ENCODE data around the gene CCDC9B. TPM values are rescaled to one million over a fixed set of nuclear protein-coding genes. Genes with fewer than 3 reads are reported as not detected.

Gene CCDC9B
- total RNA-seq, 1 donor from 2014 or later = 17.0 TPM

DNA sequence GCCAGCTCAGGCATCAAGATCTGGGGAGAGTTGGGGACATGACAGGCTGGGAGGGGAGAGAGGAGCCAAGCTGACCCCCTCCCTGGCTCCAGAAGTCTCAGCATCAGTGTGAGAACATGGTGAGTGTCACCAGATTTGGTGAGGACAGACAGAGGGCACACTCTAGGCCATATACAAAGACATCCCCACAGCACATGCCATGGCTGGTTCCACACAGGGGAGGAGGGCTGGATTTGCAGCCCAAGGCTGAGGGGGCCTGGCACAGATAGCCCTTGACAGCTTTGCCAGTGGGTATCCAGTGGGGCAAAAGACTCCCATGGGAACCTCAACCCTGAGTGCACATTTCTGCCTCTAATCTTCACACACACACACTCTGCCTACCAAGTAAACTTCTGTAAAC, 47.7 kb downstream of the CCDC9B start:
- no peak for DNase-seq (ENCODE audit: low read depth, low spot score)

DNA sequence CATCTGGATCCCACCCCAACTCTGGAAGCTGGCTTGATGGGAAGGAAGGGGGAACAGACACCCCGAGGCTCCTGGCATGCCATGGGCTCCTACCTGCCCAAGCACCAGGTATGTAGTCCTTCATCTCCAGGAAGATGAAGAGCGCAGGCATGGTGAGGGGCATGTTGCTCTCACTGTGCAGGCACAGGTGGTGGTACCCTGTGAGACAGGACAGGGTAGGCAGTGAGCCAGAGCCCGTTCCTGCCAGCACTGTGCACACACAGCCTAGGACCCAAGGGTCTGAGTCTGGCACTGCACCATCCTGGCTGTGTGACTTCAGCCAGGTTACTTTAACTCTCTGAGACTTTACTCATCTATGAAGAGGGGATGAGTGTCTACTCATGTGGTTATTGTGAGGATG, 48.5 kb downstream of the CCDC9B start:
- no peak for DNase-seq (ENCODE audit: low read depth, low spot score)

DNA sequence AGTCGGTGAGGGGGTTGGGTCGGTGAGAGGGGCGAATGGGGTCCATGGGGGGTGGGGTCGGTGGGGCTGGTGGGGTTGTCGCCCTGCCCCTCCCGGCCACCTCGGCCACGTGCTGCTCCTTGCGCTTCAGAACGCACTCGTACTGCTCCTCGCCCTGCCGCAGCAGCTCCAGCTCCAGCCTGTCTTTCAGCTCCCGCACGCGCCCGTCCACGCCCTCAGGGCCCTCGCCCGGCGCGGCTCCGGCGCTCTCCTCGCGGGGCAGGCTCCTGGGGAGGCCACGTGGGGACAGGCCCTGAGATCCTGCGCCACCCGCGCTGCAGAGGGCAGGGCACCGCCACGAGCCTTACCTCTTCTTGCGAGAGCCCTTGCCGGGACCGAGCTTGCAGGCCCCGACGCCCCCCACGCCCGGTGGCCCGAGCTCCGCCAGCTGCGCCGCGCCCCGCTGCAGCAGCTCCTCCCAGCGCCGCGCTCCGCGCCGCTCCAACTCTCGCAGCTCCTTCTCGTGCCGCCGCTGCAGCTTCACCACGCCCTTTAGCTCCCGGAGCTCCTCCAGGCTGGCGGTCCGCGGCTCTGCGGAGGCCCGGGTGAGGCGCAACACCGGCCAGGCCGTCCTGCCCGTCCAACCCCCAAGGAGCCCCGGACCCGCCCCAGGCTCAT, 49.7 kb downstream of the CCDC9B start:
- no peak for DNase-seq (ENCODE audit: low read depth, low spot score)

DNA sequence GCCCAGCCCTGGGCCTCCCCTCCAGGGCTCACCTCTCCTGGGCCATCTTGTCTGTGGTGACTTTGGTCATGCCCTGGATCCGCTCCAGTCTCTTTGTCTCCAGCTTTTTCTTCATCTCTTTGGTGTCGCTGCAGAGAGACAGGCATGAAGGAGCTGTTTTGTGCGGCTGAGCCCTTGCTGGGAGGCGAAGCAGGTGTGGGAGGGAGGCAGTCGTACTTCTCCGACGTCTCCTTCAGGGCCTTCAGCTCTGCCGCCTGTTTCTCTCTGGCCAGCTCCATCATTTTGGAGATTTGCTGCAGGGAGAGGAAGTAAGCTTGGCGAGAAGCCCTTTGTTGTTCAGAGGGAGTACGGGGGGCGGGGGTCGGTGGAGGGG, 50.2 kb downstream of the CCDC9B start:
- DNase-seq (ENCODE audit: low read depth, low spot score) = no peak

DNA sequence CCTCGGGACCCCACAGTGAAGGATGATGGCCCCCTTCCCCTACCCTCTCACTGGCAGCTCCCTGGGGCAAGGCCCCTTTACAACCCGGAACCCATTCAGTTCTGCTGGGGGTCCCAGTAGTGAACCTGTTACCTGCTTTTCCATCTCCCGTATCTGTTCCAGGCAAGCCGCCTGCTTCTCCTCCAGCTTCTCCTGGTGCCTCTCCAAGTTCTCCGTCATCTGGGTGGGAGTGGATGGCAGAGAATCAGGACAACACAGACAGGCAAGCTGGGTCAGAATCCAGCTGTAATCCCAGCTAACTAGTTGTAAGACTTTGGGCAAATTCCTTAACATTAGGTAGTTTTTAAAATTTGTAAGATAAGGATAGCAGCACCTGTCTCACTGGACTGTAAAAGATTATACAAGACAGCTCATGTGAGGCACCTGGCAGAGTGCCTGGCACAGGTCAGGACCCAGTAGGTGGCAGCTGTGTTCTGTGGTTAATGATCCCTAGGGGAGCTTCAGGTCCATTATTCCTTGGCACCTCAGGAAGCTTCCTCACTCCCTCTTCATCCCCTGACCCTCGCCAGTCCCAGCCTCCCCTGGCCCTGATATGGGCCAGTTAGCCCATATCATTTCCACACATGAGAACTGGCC, 51.5 kb downstream of the CCDC9B start:
- no peak for DNase-seq (ENCODE audit: low read depth, low spot score)

DNA sequence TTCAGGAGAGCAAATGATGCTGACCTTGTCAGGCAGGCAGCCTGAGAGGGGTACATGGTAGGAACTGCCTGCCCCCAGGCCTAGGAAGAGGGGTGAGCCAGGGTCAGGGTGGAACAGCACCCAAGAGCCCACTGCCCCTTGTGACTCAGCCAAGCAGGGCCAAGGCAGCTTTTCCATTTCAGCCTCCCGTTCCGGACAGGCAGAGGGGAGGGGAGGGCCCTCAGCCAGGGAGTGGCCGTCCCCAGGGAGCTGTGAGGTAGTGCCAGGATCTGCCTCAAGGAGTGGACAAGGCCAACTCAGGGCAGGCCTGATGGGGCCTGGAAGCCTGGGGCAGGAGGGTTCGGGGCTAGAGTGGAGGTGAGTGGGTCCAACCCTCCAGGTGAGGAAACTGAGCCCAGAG, 52.8 kb downstream of the CCDC9B start:
- DNase-seq (ENCODE audit: low read depth, low spot score) = no peak

DNA sequence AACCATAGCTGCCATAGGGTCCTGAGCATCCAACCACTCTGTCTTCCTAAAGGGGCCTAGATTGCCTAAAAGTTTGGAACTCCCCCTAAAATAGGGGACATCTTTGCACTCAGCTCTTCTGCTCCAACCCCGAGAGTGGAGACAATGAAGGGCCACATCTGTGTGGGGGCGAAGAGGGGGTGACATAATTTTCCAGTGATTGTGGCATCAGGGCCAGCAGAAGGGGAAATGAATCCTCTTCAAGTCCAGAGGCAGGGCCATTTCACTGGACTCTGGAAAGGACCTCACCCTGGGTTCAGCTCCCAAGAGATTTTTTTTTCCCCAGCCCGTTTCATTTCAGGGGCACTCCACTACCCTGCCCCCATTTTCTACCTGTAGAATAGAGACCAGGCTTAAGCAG, 53.2 kb downstream of the CCDC9B start:
- no peak for DNase-seq (ENCODE audit: low read depth, low spot score)

DNA sequence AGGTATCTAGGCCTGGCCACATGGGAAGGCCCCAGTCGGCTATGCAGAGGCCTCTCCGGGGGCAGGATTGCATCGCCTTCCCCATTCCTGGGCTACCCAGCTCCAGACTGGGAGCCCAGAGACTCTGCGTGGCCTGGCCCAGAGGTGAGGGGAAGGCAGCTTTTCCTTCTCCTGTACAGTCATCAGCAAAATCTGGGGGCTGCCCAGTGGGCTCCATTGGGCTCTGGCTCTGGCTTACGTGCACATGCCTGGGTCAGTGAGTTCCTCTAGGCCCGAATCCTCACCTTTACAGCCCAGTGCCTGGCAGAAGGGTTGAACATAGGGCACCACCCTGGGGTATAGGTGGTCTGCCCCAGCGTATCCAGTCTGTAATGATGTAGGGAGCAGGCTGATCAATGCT, 53.9 kb downstream of the CCDC9B start:
- DNase-seq (ENCODE audit: low read depth, low spot score) = no peak

DNA sequence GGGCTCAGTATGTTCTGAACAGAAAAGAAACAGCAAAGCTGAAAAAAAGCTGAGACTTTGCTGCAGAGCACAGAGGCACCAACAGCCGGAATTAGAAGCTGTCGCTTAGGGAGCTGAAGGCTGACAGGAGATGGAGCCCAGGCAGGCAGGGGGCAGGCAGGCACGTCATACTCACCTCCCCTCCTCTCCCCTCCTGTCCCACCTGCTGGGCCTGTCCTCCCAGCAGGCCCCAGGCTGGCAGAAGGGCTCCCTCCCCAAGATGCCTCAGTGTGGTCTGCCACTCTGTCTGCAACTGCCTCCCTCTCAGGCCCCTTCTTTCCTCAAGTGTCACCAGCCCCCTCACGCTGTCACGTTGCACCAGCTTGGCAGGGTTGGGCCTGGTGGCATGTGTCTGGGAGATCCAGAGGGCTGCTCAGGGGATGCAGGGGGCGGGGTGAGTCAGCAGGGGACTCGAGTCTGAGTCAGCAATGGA, 54.6 kb downstream of the CCDC9B start:
- no peak for DNase-seq (ENCODE audit: low read depth, low spot score)

DNA sequence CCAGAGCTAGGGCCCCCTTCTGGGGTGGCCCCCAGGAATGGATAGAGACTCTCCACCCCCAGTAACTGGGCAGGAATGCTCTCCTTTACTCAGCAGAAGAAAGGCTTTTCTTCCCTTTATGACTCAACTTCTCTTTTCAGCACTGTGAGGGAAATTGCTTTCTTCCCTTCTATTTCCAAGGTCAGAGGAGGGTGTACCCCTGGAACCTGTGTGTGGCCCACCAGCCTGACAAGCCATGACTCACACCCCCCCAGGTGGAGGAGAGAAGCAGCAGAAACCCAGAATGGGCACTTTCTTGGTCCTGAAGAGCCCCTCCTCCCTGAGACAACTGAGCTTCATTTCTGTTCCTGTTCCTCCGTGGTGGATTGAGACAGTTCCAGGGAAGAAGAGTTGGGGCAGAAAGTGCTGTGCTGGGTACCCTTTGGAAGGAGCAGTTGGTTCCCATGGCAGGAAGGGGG, 55.2 kb downstream of the CCDC9B start:
- DNase-seq (ENCODE audit: low read depth, low spot score) = no peak

DNA sequence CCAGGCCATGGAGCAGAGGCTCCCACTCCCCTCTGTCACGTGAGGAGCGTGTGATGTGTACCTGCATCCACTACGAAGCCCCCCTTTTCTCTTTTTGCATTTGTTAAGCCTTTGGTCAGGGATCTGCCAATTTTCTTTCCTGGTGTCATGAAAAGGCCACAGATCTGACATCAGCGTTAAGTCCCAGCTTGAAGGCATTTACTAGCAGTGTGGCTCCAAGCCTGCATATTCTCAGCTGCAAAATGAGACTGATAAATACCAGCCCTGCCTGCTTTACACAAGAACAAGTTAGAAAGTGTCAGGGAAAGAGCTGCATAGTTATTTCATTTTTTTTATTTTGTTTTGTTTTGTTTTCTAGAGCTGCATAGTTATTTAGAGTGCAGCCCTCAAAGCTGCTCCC, 55.6 kb downstream of the CCDC9B start:
- no peak for DNase-seq (ENCODE audit: low read depth, low spot score)

DNA sequence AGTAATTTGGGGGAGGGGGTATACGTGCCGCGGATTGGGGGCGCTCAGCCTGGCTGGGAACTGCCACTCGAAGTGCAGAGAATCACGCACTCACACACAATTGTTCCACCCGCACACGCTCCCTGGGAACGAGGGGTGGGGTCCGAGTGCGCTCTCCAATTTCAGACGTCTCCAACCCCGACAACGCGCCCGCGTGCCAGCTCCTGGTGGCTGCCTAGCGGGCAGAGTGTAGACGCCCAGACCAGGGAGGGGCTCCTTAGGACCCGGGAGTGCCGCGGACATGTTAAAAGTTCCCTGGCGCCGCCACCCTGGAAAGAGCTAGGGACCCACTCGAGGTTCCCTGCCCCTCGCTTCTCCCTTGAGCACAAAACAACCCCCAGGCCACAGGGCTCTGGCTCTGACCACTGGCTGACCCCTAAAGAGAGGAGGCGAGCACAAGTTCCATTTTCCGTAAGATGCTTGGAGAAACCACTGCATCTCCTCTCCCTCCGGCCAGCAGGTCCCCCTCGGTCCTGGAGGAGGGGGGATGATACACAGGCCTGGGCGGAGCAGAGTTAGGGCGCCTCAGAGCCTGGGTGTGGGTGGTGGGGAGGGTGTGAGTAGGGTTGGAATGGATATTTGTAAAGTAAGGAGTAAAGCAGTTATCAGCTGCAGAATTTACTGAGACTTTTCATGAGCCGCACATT, 57.0 kb downstream of the CCDC9B start:
- no peak for DNase-seq (ENCODE audit: low read depth, low spot score)

DNA sequence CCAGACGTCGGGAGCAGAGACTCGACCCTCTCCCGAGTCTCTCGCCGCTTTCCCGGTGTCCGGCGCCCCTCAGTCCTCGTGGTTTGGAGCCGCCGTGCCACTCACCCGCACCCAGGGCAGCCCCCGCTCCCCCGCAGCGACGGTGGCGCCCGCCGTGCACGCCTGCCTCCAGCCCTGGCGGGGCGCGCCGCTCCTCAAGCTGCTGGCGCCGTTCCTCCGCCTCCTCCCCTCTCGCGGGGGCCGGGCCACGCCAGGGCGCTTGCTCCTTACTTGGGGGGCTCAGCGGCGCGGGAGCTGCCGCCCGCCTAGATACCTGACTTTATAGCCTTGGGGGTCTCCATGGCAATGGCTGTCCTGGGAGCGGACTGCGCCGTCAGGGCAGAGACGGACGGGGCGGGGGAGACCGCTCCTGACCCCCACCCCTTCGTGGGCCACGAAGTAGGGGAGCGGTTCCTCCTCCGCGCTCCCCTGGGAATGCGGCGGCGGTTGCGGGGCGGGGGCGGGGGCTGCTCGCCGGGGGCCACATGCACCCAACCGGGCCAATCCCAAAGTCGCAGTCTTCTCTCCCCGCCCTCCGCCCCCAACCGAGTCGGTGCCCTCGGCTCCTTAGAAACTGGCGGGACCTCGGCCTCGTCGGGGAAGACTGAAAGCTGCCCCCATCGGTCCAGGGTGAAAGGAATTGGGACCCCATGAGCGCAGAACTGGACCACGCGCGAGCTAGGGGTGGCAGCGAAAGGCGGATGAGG, 57.7 kb downstream of the CCDC9B start, which contains the start of gene ANKRD63:
Gene ANKRD63 (minus strand): TSS at position 196 of the 746 bp plus-strand sequence. CDS start 478 bp downstream, outside the sequence.
- DNase-seq (ENCODE audit: low read depth, low spot score) = no peak

DNA sequence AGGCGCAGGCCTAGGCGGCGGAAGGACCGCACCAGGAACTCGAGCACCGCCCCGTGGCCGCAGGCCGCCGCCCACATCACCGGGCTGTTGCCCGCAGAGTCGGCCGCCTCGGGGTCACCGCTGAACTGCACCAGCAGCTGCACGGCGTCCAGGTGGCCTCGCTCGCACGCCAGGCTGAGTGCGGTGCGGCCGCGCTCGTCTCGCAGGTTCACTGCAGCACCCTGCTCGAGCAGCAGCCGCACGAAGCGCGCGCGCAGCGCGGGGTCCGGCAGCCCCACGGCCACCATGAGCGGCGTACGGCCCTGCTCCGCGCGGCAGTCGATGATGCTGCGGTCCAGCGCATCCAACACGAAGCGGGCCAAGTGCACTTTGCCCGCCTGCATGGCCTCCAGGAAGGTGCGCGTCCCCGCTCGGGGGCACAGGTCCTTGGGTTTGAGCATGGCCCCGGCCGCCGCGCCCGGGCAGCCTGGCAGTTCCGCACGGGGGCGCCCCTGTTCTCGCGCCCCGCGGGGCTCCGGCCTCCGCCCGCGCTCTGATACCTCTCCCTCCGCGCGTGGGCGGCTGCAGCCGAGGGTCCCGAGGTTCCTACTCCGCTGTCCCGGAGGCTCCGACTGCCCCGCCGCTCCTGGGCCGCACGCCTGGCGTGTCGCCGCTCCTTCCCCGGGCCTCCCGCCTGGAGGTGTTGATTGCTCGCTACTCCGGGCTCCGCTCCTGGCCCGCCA, 58.4 kb downstream of the CCDC9B start:
- DNase-seq (ENCODE audit: low read depth, low spot score) = no peak

DNA sequence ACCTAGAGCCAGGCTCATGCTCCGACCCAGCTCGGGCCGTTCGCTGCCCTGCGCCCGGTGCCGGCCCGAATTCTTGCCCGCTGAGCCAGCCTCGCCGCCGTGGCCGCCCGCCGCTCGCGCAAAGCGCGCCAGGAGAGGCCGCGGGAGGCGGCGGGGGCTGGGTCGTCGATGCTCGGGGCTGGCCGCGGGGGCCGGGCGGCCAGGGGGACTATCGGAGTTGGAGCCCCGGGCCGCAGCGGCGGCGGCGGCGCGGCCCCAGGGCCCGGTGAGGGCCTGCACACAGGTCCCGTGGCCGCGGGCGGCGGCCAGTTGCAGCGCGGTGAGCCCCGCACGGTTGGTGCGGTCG, 59.0 kb downstream of the CCDC9B start:
- DNase-seq (ENCODE audit: low read depth, low spot score) = no peak

Other genes with a start within 250 kb of the CCDC9B start
- 1.1 and 2.5 TPM in 2 replicates for gene BMF, start 232.1 kb downstream of the CCDC9B start, total RNA-seq
- 26.8 and 51.2 TPM in 2 replicates for gene BUB1B, start 179.9 kb downstream of the CCDC9B start, total RNA-seq
- gene PAK6, start 101.9 kb downstream of the CCDC9B start, total RNA-seq = not detected in 2 replicates
- 0.20 TPM in 1 of 2 replicates, not detected in the other for gene ANKRD63, start 57.9 kb downstream of the CCDC9B start, total RNA-seq
- gene PLCB2, start 33.0 kb downstream of the CCDC9B start, total RNA-seq = 0.56 and 7.1 TPM in 2 replicates
- gene INAFM2, start 17.2 kb downstream of the CCDC9B start, total RNA-seq = 20.6 and 28.3 TPM in 2 replicates
- not detected in 2 replicates for gene PHGR1, start 10.1 kb upstream of the CCDC9B start, total RNA-seq
- 0.04 and 0.07 TPM in 2 replicates for gene DISP2, start 17.3 kb upstream of the CCDC9B start, total RNA-seq
- gene KNSTRN, start 41.8 kb upstream of the CCDC9B start, total RNA-seq = 48.5 and 96.0 TPM in 2 replicates
- gene IVD, start 64.9 kb upstream of the CCDC9B start, total RNA-seq = 43.4 and 50.7 TPM in 2 replicates
- 6.8 and 7.1 TPM in 2 replicates for gene BAHD1, start 100.0 kb upstream of the CCDC9B start, total RNA-seq
- gene CHST14, start 130.0 kb upstream of the CCDC9B start, total RNA-seq = 11.0 and 11.1 TPM in 2 replicates
- 20.8 and 26.2 TPM in 2 replicates for gene CCDC32, start 224.1 kb upstream of the CCDC9B start, total RNA-seq
- 15.7 and 16.5 TPM in 2 replicates for gene RPUSD2, start 228.4 kb upstream of the CCDC9B start, total RNA-seq

Data from pulmonary artery endothelial cell (primary cell).